ENCODE results near the gene CTPS1. TPM values are rescaled to one million over a fixed set of nuclear protein-coding genes. Genes with fewer than 3 reads are reported as not detected.

CTPS1 gene
- total RNA-seq, 1 experiment from 2014 or later = 73.4 TPM

DNA sequence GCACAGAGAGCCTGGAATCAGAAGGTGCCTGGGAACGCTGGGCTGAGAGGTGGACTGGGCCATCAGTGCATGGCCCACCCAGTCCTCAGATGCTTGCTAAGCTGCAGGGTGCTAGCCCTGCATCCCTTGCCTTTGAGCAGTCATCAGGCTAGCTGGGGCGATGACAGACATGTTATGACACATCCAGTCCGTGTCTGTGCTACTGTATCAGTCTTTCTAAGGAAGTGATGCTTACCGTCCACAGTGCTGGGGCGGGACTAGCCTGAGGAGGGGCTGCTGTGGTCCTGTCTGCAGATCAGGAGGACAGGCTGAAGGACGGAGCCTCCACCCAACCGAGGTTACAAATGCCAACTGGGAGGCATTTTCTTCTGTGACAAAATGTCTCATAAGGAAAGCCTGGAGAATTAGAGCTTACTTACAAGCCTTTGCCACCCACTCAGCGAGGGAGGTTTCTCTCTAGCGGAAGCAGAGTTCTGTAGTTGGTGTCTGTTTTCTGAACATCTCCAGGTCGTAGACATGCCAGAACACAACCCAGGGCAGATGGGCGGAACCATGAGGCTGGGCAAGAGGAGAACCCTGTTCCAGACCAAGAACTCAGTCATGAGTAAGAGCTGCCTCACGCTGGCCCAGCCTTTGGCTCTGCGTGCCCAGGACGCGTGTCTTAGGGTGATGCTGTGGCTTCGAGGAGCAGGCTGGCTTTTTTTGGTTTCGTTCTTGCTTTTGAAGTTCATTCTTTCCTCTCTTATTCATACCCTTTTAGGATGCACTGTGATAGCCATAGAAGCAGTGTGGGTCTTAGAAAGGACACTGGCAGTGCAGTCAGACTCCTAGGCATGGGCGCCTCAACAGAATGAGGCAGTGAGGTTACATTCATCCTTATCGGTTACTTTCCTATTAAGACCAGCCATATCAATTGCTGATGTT is 27.7 kb downstream of the CTPS1 start:
- POLR2A ChIA-PET = no interaction called here
- H3K4me1 Mint-ChIP-seq = no peaks in the 10 kb centered on the region
- TF ChIP-seq RELA (CRISPR knock-in tag; IDR thresholded peaks at IDR 0.05; ENCODE audit: borderline replicate concordance) (no peak), NR3C1 (CRISPR knock-in tag; conservative IDR thresholded peaks at IDR 0.05; ENCODE audit: low read depth) (no peak), ZNF232 (CRISPR knock-in tag; IDR thresholded peaks at IDR 0.05) (no peak), JAZF1 (CRISPR knock-in tag; IDR thresholded peaks at IDR 0.05) (no peak), CREM (CRISPR knock-in tag; IDR thresholded peaks at IDR 0.05) (no peak), GTF2I (CRISPR knock-in tag; conservative IDR thresholded peaks at IDR 0.05) (no peak)
- peak overlapping the region; percentile 63; the same call in 1 of the 2 replicates for H3K27ac Mint-ChIP-seq
- DNase-seq (ENCODE audit: low spot score) = no peak
- H3K36me3 Mint-ChIP-seq = peaks cover 90% of the 10 kb centered on the region
- ATAC-seq = no peak
- CTCF ChIA-PET = no interaction called here
- H3K9me3 Mint-ChIP-seq = no peaks in the 10 kb centered on the region
- no peak overlapping the region for H3K4me3 Mint-ChIP-seq
- no peaks in the 10 kb centered on the region for H3K27me3 Mint-ChIP-seq (ENCODE audit: low read depth)

DNA sequence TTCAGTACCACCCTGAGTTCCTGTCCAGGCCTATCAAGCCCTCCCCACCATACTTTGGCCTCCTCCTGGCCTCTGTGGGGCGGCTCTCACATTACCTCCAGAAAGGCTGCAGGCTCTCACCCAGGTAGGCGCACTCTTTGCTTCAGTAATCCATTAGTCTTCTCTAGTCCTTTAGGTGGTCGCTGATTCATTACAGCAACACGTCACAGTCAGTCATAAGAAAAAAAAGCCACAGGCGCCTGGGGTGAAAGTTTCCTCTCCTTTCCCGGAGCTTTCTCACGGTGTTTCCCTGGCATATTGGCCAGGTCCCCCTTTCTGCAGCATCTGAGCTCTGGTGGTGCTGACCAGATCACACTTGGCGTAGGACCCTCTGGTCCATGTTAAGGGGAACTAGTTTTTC is 30.0 kb downstream of the CTPS1 start:
- Mint-ChIP-seq H3K4me1 (no peaks in the 10 kb centered on the region), H3K4me3 (no peak overlapping the region), H3K9me3 (no peaks in the 10 kb centered on the region), H3K36me3 (peaks cover 80% of the 10 kb centered on the region), H3K27ac (no peak overlapping the region), H3K27me3 (ENCODE audit: low read depth) (no peaks in the 10 kb centered on the region)
- DNase-seq (ENCODE audit: low spot score) (no peak), ATAC-seq (no peak)
- ChIA-PET POLR2A (no interaction called here), CTCF (no interaction called here)
- TF ChIP-seq GRHL2 (CRISPR knock-in tag; IDR thresholded peaks at IDR 0.05; ENCODE audit: insufficient replicate concordance, severe bottlenecking) = no peak
- TF ChIP-seq FOXP1 (CRISPR knock-in tag; IDR thresholded peaks at IDR 0.05; ENCODE audit: borderline replicate concordance) = no peak
- TF ChIP-seq EMX1 (CRISPR knock-in tag; IDR thresholded peaks at IDR 0.05) = no peak
- TF ChIP-seq RELA (CRISPR knock-in tag; IDR thresholded peaks at IDR 0.05; ENCODE audit: borderline replicate concordance) = no peak
- TF ChIP-seq, protein P1, sequence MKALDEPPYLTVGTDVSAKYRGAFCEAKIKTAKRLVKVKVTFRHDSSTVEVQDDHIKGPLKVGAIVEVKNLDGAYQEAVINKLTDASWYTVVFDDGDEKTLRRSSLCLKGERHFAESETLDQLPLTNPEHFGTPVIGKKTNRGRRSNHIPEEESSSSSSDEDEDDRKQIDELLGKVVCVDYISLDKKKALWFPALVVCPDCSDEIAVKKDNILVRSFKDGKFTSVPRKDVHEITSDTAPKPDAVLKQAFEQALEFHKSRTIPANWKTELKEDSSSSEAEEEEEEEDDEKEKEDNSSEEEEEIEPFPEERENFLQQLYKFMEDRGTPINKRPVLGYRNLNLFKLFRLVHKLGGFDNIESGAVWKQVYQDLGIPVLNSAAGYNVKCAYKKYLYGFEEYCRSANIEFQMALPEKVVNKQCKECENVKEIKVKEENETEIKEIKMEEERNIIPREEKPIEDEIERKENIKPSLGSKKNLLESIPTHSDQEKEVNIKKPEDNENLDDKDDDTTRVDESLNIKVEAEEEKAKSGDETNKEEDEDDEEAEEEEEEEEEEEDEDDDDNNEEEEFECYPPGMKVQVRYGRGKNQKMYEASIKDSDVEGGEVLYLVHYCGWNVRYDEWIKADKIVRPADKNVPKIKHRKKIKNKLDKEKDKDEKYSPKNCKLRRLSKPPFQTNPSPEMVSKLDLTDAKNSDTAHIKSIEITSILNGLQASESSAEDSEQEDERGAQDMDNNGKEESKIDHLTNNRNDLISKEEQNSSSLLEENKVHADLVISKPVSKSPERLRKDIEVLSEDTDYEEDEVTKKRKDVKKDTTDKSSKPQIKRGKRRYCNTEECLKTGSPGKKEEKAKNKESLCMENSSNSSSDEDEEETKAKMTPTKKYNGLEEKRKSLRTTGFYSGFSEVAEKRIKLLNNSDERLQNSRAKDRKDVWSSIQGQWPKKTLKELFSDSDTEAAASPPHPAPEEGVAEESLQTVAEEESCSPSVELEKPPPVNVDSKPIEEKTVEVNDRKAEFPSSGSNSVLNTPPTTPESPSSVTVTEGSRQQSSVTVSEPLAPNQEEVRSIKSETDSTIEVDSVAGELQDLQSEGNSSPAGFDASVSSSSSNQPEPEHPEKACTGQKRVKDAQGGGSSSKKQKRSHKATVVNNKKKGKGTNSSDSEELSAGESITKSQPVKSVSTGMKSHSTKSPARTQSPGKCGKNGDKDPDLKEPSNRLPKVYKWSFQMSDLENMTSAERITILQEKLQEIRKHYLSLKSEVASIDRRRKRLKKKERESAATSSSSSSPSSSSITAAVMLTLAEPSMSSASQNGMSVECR (CRISPR knock-in tag; IDR thresholded peaks at IDR 0.05; ENCODE audit: borderline replicate concordance) = no peak

DNA sequence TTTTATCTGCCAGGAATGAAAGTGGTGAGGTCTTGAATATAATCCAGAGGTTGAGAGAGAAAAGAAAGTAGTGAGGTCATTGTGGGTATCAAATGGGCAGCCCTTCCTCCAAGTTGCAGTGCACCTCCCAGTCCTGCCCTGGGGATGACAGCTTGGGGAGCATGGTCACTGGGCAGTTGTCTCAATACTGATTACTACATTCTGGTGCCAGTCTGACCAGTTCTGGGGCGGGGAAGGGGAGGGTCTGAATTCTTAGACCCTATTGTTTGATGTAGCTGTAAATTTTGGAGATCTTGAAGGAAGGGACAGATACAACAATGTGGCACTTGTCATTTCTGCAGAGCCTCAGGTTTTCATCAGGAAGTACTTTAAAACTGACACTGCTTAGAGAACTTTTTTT is 30.8 kb downstream of the CTPS1 start:
- Mint-ChIP-seq H3K4me3 (no peak overlapping the region), H3K4me1 (no peaks in the 10 kb centered on the region), H3K27ac (no peak overlapping the region), H3K9me3 (no peaks in the 10 kb centered on the region), H3K27me3 (ENCODE audit: low read depth) (no peaks in the 10 kb centered on the region), H3K36me3 (peaks cover 82% of the 10 kb centered on the region)
- ChIA-PET POLR2A (no interaction called here), CTCF (no interaction called here)
- DNase-seq (ENCODE audit: low spot score) = no peak
- no peak for ATAC-seq
- TF ChIP-seq ELF4 (CRISPR knock-in tag; IDR thresholded peaks at IDR 0.05; ENCODE audit: low read depth) = no peak
- TF ChIP-seq ZNF423 (CRISPR knock-in tag; IDR thresholded peaks at IDR 0.05) = no peak
- TF ChIP-seq, protein P2, sequence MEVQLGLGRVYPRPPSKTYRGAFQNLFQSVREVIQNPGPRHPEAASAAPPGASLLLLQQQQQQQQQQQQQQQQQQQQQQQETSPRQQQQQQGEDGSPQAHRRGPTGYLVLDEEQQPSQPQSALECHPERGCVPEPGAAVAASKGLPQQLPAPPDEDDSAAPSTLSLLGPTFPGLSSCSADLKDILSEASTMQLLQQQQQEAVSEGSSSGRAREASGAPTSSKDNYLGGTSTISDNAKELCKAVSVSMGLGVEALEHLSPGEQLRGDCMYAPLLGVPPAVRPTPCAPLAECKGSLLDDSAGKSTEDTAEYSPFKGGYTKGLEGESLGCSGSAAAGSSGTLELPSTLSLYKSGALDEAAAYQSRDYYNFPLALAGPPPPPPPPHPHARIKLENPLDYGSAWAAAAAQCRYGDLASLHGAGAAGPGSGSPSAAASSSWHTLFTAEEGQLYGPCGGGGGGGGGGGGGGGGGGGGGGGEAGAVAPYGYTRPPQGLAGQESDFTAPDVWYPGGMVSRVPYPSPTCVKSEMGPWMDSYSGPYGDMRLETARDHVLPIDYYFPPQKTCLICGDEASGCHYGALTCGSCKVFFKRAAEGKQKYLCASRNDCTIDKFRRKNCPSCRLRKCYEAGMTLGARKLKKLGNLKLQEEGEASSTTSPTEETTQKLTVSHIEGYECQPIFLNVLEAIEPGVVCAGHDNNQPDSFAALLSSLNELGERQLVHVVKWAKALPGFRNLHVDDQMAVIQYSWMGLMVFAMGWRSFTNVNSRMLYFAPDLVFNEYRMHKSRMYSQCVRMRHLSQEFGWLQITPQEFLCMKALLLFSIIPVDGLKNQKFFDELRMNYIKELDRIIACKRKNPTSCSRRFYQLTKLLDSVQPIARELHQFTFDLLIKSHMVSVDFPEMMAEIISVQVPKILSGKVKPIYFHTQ (CRISPR knock-in tag; IDR thresholded peaks at IDR 0.05) = no peak
- no peak for TF ChIP-seq TEAD1 (CRISPR knock-in tag; IDR thresholded peaks at IDR 0.05)
- TF ChIP-seq ZNF138 (CRISPR knock-in tag; conservative IDR thresholded peaks at IDR 0.05) = no peak
- no peak for TF ChIP-seq ZBTB21 (CRISPR knock-in tag; IDR thresholded peaks at IDR 0.05; ENCODE audit: borderline replicate concordance)
- no peak for TF ChIP-seq ATF1 (CRISPR knock-in tag; IDR thresholded peaks at IDR 0.05)
- TF ChIP-seq, protein P3, sequence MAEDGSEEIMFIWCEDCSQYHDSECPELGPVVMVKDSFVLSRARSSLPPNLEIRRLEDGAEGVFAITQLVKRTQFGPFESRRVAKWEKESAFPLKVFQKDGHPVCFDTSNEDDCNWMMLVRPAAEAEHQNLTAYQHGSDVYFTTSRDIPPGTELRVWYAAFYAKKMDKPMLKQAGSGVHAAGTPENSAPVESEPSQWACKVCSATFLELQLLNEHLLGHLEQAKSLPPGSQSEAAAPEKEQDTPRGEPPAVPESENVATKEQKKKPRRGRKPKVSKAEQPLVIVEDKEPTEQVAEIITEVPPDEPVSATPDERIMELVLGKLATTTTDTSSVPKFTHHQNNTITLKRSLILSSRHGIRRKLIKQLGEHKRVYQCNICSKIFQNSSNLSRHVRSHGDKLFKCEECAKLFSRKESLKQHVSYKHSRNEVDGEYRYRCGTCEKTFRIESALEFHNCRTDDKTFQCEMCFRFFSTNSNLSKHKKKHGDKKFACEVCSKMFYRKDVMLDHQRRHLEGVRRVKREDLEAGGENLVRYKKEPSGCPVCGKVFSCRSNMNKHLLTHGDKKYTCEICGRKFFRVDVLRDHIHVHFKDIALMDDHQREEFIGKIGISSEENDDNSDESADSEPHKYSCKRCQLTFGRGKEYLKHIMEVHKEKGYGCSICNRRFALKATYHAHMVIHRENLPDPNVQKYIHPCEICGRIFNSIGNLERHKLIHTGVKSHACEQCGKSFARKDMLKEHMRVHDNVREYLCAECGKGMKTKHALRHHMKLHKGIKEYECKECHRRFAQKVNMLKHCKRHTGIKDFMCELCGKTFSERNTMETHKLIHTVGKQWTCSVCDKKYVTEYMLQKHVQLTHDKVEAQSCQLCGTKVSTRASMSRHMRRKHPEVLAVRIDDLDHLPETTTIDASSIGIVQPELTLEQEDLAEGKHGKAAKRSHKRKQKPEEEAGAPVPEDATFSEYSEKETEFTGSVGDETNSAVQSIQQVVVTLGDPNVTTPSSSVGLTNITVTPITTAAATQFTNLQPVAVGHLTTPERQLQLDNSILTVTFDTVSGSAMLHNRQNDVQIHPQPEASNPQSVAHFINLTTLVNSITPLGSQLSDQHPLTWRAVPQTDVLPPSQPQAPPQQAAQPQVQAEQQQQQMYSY (CRISPR knock-in tag; IDR thresholded peaks at IDR 0.05) = no peak
- TF ChIP-seq ZNF219 (CRISPR knock-in tag; IDR thresholded peaks at IDR 0.05; ENCODE audit: borderline replicate concordance) = no peak
- no peak for TF ChIP-seq TP53 (CRISPR knock-in tag; IDR thresholded peaks at IDR 0.05)
- no peak for TF ChIP-seq IRF2 (CRISPR knock-in tag; IDR thresholded peaks at IDR 0.05; ENCODE audit: borderline replicate concordance, low read depth)
